ENCODE measurements around the gene ZNF416. TPM values are rescaled to one million over a fixed set of nuclear protein-coding genes. Genes with fewer than 3 reads are reported as not detected.

Gene ZNF416
- total and polyA plus RNA-seq, 9 of the 15 experiments (the other 6 are each of a cell fraction or from before 2014, with no cell fraction given) = 0.20 to 2.0 (median 1.1) TPM

- peak; percentile 60 for TF ChIP-seq MGA (IDR thresholded peaks at IDR 0.05)
- TF ChIP-seq XRCC3 (IDR thresholded peaks at IDR 0.05) = no peak
- TF ChIP-seq CBX3 (IDR thresholded peaks at IDR 0.05; ENCODE audit: borderline replicate concordance in 1 of 2, low read length in 2 of 2) = 0 out of 3 replicates have a peak, but pooled peaks of 1 of the 2 experiments have one; percentile 56
- no peak for TF ChIP-seq NONO (IDR thresholded peaks at IDR 0.05; ENCODE audit: low read depth in 2 of 2, low read length in 1 of 2)
- TF ChIP-seq ZNF696 (CRISPR knock-in tag; conservative IDR thresholded peaks at IDR 0.05) = no peak
- no peak for TF ChIP-seq RAD51 (IDR thresholded peaks at IDR 0.05; ENCODE audit: borderline replicate concordance, low read depth)
- TF ChIP-seq TBL1XR1 (IDR thresholded peaks at IDR 0.05; ENCODE audit: low read length in 2 of 2) = 0 out of 4 replicates have a peak, but pooled peaks of 1 of the 2 experiments have one; percentile 40
- TF ChIP-seq ZFP91 (CRISPR knock-in tag; IDR thresholded peaks at IDR 0.05) = peak; percentile 94
- 0 out of 2 replicates have a peak, but pooled peaks have one; percentile 11 for TF ChIP-seq CREB1 (IDR thresholded peaks at IDR 0.05)
- TF ChIP-seq CREB1 (CRISPR knock-in tag; IDR thresholded peaks at IDR 0.05) = no peak; the same call in 1 of the 2 replicates
- TF ChIP-seq ETV5 (CRISPR knock-in tag; IDR thresholded peaks at IDR 0.05; ENCODE audit: low read depth) = peak; percentile 69
- TF ChIP-seq ZNF140 (CRISPR knock-in tag; IDR thresholded peaks at IDR 0.05) = no peak
- no peak for TF ChIP-seq CGGBP1 (CRISPR knock-in tag; IDR thresholded peaks at IDR 0.05)
- TF ChIP-seq HNRNPLL (IDR thresholded peaks at IDR 0.05; ENCODE audit: low read depth, low read length, poor library complexity, severe bottlenecking) = peak; percentile 45
Measured at GRCh38 chr19:57578487-57579205, at the start of gene ZNF416 (continued).
